Measurements from ENCODE around the gene SHKBP1.

The SHKBP1 gene

GRCh38 chr19:40599902-40600569, 23.4 kb downstream of the SHKBP1 start:
- POLR2A ChIA-PET, result interaction anchor here (0.8 to 0.9 kb wide), 2 partner anchors 10 to 30 kb away, joined by 3 to 4 read pairs; no protein-coding TSS in a partner anchor
- TF ChIP-seq FOXA1 (IDR thresholded peaks at IDR 0.05) (no peak), ELF4 (IDR thresholded peaks at IDR 0.05) (no peak), ZNF384 (IDR thresholded peaks at IDR 0.05) (no peak), NFRKB (IDR thresholded peaks at IDR 0.05) (no peak), SP1 (IDR thresholded peaks at IDR 0.05) (no peak), CTBP1 (IDR thresholded peaks at IDR 0.05; ENCODE audit: borderline replicate concordance) (no peak), HDGF (IDR thresholded peaks at IDR 0.05; ENCODE audit: borderline replicate concordance) (no peak), ARNT (IDR thresholded peaks at IDR 0.05) (no peak)
- CTCF ChIA-PET, result interaction anchor here (0.9 to 4.1 kb wide), 2 partner anchors 29 to 59 kb away, joined by 3 to 17 read pairs; no protein-coding TSS in a partner anchor
- DNase-seq (ENCODE audit: extremely low spot score), result no peak

DNA sequence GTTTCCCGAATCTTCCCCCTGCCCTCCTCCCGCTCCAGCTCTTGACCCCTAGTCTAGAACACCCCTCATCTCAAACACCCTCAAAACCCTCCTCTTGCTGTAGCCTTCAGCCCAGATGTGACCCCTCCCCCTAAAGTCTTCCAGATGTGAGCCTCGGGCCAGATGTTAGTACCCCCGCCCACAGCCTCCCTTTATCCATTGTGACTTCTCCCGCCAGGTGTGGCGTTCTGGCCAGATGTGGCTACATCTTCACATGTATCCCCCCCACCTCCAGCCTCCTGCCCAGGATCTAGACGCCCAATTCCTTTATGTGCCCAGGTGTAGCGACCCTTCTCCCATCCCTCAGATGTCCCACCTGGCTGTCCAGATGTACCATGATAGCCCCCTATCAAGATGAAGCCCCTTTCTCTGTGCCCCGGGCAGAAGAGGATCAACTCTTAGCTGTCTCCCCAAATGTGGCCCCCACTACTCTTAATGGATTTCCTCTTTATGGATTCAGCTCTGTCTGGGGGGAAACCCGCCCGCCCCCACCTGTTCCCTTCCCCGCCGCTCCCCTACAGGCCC, 24.0 kb downstream of the SHKBP1 start:
- ChIA-PET POLR2A (interaction anchor here (0.9 kb wide), 1 partner anchor 30 kb away, joined by 4 read pairs; no protein-coding TSS in a partner anchor), CTCF (interaction anchor here (0.6 to 4.1 kb wide), 2 partner anchors 44 to 60 kb away, joined by 3 to 17 read pairs; no protein-coding TSS in a partner anchor)
- TF ChIP-seq FOXM1 (IDR thresholded peaks at IDR 0.05; ENCODE audit: borderline replicate concordance), result no peak
- no peak for TF ChIP-seq ARNT (IDR thresholded peaks at IDR 0.05)
- no peak for TF ChIP-seq CTBP1 (IDR thresholded peaks at IDR 0.05; ENCODE audit: borderline replicate concordance)
- TF ChIP-seq FOXK2 (IDR thresholded peaks at IDR 0.05), result no peak
- TF ChIP-seq LEF1 (IDR thresholded peaks at IDR 0.05; ENCODE audit: borderline replicate concordance), result no peak
- TF ChIP-seq, protein P1, sequence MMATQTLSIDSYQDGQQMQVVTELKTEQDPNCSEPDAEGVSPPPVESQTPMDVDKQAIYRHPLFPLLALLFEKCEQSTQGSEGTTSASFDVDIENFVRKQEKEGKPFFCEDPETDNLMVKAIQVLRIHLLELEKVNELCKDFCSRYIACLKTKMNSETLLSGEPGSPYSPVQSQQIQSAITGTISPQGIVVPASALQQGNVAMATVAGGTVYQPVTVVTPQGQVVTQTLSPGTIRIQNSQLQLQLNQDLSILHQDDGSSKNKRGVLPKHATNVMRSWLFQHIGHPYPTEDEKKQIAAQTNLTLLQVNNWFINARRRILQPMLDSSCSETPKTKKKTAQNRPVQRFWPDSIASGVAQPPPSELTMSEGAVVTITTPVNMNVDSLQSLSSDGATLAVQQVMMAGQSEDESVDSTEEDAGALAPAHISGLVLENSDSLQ (IDR thresholded peaks at IDR 0.05), result no peak
- TF ChIP-seq HDGF (IDR thresholded peaks at IDR 0.05; ENCODE audit: borderline replicate concordance), result no peak
- no peak for TF ChIP-seq L3MBTL2 (conservative IDR thresholded peaks at IDR 0.05)
- TF ChIP-seq SUZ12 (IDR thresholded peaks at IDR 0.05), result no peak
- no peak for TF ChIP-seq NFRKB (IDR thresholded peaks at IDR 0.05)
- DNase-seq (ENCODE audit: extremely low spot score), result no peak

DNA sequence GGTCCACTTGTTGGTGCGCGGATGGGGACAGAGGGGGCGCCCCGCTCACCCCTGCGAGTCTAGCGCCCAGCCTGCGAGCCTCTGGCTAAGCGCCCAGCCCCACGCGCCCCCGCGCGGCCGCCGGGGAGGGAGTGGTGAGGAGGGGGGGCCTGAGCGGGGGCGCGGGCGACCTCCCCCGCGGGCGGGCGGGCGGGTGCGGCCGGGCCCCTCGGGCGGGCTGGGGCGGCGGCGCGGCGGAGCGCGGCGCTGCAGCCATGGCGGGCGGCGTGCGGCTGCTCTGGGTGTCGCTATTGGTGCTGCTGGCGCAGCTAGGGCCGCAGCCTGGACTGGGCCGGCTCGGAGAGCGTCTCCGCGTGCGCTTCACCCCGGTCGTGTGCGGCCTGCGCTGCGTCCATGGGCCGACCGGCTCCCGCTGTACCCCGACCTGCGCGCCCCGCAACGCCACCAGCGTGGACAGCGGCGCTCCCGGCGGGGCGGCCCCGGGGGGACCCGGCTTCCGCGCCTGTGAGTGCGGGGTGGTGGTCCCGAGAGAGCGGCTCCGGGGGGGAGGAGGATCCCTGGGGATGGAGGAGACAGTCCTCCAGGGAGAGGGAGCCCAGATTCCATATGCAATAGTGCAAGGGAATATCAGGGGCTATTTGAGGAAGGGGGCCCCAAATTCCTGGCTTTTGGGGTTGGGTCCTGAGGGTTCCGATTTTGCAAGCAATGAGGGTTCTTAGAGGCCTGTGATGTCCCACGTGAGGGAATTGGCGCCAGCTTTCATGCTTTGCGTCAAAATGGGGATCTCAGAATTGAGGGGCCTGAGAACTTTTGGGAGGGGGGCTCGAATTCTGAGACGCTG, 24.7 kb downstream of the SHKBP1 start, which contains the start of gene LTBP4:
Gene LTBP4 (plus strand): TSS at position 236 of the 841 bp plus-strand sequence. CDS start 19 bp downstream, at position 255.
- POLR2A ChIA-PET, result no interaction called here
- no peak for TF ChIP-seq LEF1 (IDR thresholded peaks at IDR 0.05; ENCODE audit: borderline replicate concordance)
- CTCF ChIA-PET, result interaction anchor here (0.6 to 4.1 kb wide), 5 partner anchors 31 to 169 kb away, joined by 3 to 17 read pairs (median 7); no protein-coding TSS in a partner anchor
- no peak for DNase-seq (ENCODE audit: extremely low spot score)

DNA sequence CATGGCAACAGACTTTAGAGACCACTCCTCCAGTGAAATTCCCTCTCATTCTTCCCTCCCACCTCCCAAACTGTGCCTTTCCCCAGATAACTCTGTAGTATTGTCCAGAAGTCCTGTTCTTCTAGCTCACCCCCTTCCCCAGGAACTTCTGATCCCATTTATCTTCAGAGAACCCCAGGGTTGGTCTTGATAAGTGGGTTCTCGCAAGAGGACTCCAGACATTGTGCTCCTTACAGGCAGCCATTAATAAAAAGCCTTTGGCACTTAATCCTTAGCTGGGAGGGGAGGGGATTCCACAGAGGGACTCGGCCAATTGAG, 26.4 kb downstream of the SHKBP1 start:
- no peak for DNase-seq (ENCODE audit: extremely low spot score)
- ChIA-PET CTCF (interaction anchor here (0.5 to 4.1 kb wide), 21 partner anchors 12 to 237 kb away, joined by 3 to 19 read pairs (median 4); partner anchors contain the start of gene BLVRB), POLR2A (interaction anchor here (0.7 to 1.4 kb wide), 3 partner anchors 12 to 70 kb away, joined by 3 to 5 read pairs (median 3); no protein-coding TSS in a partner anchor)
- TF ChIP-seq HDGF (IDR thresholded peaks at IDR 0.05; ENCODE audit: borderline replicate concordance) (no peak), SUZ12 (IDR thresholded peaks at IDR 0.05) (no peak), TARDBP (IDR thresholded peaks at IDR 0.05) (no peak), CTBP1 (IDR thresholded peaks at IDR 0.05; ENCODE audit: borderline replicate concordance) (no peak), FOXK2 (IDR thresholded peaks at IDR 0.05) (no peak), L3MBTL2 (conservative IDR thresholded peaks at IDR 0.05) (no peak), LEF1 (IDR thresholded peaks at IDR 0.05; ENCODE audit: borderline replicate concordance) (no peak), NFRKB (IDR thresholded peaks at IDR 0.05) (no peak), SP1 (IDR thresholded peaks at IDR 0.05) (no peak), BHLHE40 (IDR thresholded peaks at IDR 0.05; ENCODE audit: borderline replicate concordance) (no peak), FOXM1 (IDR thresholded peaks at IDR 0.05; ENCODE audit: borderline replicate concordance) (no peak), ARNT (IDR thresholded peaks at IDR 0.05) (no peak), FOXA1 (IDR thresholded peaks at IDR 0.05) (no peak), ELF4 (IDR thresholded peaks at IDR 0.05) (no peak), ZNF384 (IDR thresholded peaks at IDR 0.05) (no peak)
- TF ChIP-seq, protein P1 (IDR thresholded peaks at IDR 0.05), result no peak

- peak; percentile 89 for DNase-seq (ENCODE audit: extremely low spot score)
- ChIA-PET POLR2A (interaction anchor here (0.6 to 1.4 kb wide), 6 partner anchors 11 to 177 kb away, joined by 3 to 5 read pairs (median 3); partner anchors contain the start of gene SERTAD1), CTCF (interaction anchor here (0.5 to 4.1 kb wide), 15 partner anchors 20 to 238 kb away, joined by 3 to 19 read pairs (median 4); no protein-coding TSS in a partner anchor)
- TF ChIP-seq, protein P1 (IDR thresholded peaks at IDR 0.05), result no peak
- peak; percentile 73; the same call in 1 of the 2 replicates for TF ChIP-seq HDGF (IDR thresholded peaks at IDR 0.05; ENCODE audit: borderline replicate concordance)
Measured at GRCh38 chr19:40603389-40604170, 26.9 kb downstream of the SHKBP1 start.

All from HEK293T (cell line).